ENCODE data around the gene PF4V1. TPM values are rescaled to one million over a fixed set of nuclear protein-coding genes. Genes with fewer than 3 reads are reported as not detected.
"Not testable (repeated sequence)": the region's sequence is repeated elsewhere in the genome, so short reads cannot be mapped to it uniquely, and the experiment has no call there.

PF4V1 gene
- total RNA-seq, 1 donor from 2014 or later: 0.34 TPM

DNA sequence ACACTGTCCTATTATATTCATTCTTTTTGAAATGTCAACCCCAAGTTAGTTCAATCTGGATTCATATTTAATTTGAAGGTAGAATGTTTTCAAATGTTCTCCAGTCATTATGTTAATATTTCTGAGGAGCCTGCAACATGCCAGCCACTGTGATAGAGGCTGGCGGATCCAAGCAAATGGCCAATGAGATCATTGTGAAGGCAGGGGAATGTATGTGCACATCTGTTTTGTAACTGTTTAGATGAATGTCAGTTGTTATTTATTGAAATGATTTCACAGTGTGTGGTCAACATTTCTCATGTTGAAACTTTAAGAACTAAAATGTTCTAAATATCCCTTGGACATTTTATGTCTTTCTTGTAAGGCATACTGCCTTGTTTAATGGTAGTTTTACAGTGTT, 17.7 kb downstream of the PF4V1 start:
- peak; percentile 47 for DNase-seq

- DNase-seq: peak; percentile 51
These were observed 18.6 kb downstream of the PF4V1 start for GRCh38 chr4:73871511-73872310.

- peak; percentile 78 for DNase-seq
These were observed 19.4 kb downstream of the PF4V1 start for GRCh38 chr4:73872316-73873108.

DNA sequence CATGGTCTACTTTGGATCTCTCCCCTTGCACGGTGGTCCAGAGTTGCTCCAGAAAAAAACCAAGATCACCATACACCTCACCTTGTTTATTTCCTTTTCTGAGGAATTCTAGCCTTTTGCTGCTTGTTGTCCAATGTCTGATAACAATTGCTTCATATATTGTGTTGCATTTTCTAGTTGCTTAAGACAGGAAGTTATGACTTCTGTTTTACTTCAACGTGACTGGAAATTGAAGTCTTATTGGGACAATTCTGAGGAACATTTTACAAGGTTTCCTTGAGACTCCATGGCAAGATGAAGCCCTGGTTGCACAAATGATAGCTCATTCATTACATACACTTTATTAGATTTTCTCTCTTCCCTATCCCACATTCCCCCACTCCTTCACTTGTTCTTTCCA, 21.3 kb downstream of the PF4V1 start:
- DNase-seq: no peak

- no peak for DNase-seq
These were observed 22.3 kb downstream of the PF4V1 start for GRCh38 chr4:73875401-73875800.

DNA sequence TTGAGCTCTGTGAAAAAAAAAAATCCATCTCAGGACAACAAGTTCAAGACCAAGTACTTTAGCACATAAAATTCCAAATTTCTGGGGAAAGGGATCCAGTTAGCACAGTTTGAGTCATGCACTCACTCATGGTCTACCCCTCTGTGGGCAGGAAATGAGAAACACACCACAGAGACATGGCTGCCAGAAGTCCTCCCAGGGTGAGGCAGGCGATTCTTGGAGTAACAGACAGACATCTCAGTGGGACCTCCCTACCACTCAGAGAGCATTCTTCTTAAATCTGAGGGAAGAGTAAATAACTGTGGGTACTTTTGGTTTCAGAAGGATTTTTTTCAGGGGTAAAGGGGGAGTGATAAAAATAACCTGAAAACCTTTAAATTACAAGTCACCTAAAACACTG, 30.2 kb downstream of the PF4V1 start:
- DNase-seq: peak; percentile 16

GRCh38 chr4:73885574-73886267, 32.6 kb downstream of the PF4V1 start:
- DNase-seq: no peak

DNA sequence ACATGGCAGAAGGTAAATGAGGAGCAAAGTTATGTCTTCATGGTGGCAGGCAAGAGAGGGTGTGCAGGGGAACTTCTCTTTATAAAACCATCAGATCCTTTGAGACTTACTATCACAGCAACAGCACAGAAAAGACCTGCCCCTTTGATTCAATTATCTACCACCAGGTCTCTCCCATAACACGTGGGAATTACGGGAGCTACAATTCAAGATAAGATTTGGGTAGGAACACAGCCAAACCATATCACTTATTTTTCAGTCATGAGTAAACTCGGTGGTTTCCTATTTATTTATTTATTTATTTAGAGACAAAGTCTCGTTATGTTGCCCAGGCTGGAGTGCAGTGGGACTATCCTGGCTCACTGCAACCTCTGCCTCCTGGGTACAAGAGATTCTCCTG, 38.2 kb downstream of the PF4V1 start:
- no peak for DNase-seq

- DNase-seq: no peak
These were observed 38.8 kb downstream of the PF4V1 start for GRCh38 chr4:73891739-73892405.

DNA sequence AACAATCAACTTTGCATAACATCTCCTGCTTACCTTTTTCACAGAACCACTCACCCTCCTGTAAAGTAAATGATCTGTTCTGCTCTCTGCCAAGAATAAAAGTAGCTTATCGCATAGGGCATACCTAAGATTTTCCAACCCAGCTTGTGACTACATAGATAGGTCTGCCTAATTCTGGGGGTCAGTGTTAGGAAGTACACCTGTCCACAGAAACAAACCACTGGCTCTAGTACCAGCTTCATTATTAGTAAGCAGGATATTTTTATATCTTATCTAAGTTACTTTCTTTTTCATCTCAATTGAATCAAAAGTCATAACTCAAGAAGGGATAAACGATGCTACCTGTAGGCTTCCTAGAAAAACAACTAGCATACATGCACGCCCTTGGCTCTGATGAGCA, 39.9 kb downstream of the PF4V1 start:
- DNase-seq: no peak

DNA sequence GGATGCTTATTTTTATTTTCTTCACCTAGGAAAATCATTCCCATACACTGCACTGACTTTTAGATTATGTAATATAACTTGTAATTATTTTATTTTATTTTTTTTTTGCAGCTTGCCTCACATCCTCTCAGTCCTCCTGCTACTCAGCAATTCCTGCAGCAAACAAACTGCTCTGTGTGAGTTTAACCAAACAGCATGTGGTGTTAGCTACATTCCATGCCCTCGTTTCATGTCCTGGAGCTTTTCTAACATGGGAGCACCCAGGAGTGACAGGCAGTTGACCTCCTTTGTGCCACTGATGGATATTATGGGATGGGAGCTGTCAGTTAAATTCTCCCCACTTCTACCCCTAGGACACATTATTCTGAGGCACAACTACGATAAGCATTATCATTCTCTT, 40.9 kb downstream of the PF4V1 start:
- DNase-seq: no peak

GRCh38 chr4:73895201-73896175, 42.4 kb downstream of the PF4V1 start:
- peak; percentile 7 for DNase-seq

GRCh38 chr4:73896416-73896815, 43.3 kb downstream of the PF4V1 start:
- no peak for DNase-seq

DNA sequence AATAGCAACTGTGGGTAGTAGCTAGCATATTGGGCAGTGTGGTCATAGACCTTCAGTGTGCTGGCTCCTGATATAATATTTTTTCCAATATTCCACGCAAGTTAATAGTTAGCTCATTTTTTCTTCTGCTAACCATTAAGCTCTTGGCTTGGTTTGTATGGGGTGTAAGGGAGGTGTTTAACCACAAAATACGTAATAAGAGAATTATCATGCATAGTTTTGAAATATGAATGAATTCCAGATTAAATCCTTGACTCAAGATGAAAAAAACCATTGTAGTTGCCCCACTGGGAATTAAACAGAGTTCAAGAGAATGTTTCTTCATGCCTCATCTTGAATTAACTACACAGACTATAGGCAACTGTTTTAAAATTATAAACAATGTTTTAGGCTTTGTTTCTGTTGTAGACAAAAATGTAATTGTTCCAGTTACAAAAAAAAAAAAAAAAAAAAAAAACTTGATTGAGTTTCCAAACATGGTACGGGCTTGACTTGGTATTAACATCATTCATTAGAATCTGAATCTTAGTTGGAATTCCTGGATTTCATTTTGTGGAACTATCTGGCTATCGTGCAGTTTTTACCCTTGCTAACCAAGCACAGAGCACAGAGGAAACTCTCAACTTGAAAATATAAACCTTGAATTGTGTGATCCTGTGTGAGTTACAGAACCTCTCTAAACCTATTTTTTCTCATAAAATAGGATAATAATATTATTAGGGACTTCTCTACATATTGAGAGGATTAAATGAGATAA, 44.5 kb downstream of the PF4V1 start:
- no peak for DNase-seq

- not testable (repeated sequence) for DNase-seq
These were observed 46.2 kb downstream of the PF4V1 start for GRCh38 chr4:73899338-73899737.

DNA sequence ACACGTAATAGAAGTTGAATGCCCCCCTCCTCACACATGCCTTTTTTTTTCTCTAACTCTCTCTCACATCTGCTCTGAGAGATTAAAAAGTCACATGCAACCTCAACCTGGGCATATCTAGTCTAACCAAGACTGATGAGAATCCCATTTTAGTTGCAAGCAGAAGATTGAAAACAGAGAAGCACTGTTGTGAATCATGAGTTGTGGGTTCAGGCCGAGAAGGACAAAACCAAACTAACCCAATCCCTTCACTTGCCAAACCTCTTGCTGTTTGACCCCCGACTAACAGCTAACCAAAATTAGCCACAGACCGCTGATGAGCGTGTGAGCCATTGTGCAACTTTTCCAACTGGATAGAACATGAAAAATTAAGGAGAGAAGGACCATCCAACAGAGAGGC, 47.9 kb downstream of the PF4V1 start:
- no peak for DNase-seq

GRCh38 chr4:73902038-73902637, 49.0 kb downstream of the PF4V1 start:
- DNase-seq: no peak

DNA sequence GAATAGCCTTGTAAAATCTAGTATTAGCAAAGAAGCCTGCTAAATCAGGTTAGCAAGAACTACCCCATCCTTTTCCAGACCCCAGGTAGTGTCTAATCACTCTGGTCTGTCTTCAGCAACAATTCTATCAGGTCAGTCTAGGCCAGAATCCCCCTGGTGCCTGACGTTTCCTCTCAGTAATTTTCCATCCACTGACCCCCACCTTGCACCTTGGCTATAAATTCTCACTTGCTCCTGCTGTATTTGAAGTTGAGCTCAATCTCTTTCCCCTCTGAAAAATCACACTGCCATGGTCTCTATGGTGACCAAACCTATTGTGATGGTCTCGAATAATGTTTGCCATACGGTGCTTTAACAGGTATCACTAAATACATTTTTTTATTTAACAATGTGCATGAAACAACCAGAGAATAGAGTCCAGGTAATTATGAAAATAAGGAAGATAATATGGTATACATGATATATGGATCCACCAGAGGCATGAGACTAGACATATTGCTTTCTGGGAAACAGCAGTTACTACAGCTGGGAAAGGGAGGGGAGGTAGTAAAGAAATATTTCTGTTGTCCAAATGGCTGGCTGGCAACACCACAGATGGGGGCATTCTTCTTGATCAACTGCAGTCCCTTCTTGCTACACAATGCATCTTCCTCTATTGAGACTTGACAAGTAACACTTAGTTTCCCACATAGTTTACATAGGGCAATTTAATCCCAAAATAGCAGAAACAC, 49.9 kb downstream of the PF4V1 start:
- no peak for DNase-seq

Data from dermis blood vessel endothelial cell (primary cell).